ENCODE measurements around the gene CHST14.

CHST14 gene

DNA sequence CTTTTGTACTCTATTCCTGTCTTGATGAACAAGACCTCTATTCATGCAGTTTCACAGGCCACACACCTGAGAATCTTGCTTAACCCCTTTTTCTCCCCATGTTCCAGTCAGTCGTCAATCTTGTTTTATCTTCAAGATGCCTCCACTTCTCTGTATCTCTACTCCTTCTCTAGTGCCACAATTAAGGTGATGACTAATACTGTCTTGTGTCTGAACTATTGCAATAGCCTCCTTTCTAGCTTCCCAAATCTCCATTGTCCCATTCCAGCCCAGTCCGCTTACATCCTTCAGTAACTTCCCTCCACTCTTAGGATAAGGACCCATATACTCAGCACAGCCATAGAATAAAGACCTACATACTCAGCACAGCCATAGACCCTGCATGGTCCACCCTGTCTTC lies 24.7 kb downstream of the CHST14 start:
- no peak for DNase-seq

DNA sequence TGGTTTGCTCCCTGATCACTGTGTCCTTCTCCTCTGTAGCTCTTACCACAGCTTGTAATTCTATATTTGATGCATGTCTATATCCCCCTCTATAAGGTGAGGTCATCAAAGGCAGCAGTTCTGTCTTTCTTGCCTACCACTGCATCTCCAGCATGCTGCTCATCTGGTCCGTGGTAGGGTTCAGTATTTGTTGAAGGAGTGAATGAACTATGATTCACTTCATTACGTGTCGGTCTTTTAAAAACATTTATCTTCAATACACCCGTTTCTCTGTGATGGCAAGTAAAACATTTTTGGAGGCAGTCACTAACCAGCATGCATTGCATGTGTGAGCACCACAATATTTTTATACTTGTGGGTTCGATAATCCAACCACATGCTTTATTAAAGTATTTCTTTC lies 27.6 kb downstream of the CHST14 start:
- DNase-seq = no peak

DNA sequence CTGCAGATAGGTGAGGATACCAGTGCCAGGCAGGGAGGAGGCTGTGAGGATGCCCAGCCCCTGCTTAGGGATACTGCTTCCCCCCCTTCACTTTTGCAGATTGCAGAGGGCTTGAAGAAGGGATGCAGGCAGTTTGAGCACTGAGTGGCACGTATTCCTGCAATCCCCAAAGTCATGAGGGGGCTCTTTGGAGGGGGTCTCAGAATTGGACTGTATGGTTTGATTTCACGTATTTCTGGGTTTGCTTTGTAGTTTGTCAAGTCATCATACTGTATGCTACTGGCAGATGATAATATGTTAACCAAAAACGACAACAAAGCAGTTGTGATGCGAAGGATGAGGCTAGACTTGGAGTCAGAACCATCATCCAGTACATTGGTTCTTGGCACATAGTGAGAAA lies 28.1 kb downstream of the CHST14 start:
- no peak for DNase-seq

DNA sequence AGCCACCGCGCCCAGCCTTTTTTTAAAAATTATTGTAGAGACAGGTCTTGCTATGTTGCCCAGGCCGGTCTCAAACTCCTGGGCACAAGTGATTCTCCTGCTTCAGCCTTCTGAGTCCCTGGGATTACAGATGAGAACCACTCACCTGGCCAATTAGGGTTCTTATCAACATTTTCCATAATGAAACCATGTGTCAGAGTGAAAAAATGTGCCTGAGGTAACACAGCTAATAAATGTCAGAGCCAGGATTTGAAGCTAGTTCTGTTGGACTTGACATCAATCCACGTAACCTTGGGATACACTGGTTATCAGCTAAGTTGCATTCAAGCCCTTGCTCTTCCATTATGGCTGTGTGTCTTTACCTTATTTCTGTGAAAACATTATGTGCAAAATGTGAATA lies 29.1 kb downstream of the CHST14 start:
- no peak for DNase-seq

DNA sequence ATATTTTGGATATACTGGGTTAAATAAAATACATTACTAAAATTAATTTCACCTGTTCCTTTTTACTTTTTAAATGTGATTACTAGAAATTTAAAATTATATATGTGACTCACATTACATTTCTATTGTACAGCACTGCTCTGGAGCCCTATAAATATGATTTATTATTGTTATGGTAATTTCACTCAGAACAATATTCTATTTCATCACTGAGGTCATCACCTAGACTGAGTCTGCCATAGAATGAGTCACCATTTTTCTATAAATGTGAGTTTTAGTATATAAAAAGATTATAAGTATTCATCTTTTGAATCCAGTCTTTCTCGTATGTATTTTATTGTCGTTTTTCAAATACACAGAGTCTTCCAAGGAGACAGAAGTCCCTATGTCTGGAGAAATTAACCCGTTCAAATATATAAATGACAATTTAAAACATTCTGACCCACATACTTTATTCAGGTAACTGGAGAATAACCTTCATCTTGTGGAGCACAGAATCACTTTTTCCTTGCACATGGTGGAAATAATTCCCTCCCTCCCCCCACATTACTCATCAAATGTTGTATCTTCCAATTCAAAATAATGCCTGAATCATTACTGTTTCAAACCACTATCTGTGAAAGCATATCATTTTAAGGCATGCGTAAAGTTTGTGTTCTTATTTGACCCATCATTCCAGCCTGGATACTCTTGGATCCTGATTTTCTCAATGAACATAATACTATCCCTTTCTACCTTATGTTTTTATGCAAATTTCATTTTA lies 30.0 kb downstream of the CHST14 start:
- DNase-seq = no peak

DNA sequence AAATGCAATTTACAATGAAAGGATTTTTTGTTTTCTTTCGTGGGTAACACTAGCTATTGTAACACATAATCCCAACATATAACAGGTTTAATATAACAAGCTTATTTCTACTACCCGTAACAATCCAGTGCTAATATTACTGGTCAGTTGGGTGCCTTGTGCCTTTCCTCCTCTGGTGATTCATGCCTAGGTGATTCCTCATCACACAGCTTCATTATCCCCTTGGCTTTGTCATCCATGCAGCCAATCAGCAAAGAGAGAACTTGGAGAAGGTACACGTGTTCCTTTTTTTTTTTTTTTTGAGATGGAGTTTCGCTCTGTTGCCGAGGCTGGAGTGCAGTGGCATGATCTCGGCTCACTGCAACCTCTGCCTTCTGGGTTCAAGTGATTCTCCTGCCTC lies 30.7 kb downstream of the CHST14 start:
- DNase-seq = no peak

DNA sequence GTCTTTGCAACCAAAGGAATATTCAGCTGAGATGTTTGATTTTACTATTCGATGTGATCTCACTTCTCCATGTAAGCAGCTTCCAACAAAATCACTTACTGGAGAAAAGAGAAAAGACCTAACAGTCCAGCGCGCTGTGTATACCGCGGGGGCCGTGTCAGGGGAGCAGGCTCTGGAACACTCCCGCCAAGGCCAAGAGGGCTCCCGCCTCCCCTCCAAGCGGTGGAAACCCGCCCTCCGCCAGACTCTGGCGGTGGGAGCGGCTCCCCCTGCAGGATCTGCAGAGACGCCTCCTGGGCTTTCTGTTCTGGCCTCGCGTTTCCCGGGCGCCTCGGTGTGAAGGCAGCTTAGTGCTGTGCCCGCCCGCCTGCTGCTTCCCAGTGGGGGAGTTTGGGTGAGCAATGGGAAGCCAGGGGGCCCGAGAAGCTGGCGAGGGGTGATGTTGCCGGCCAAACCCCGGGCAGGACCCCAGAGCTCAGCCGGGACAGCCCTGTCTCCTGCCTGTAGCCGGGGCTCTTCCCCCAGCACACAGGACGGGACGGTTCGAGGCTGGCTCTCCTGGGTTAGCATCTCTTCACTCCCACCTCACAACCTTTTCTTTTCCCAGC lies 36.3 kb downstream of the CHST14 start:
- DNase-seq = peak; percentile 65 to 76

DNA sequence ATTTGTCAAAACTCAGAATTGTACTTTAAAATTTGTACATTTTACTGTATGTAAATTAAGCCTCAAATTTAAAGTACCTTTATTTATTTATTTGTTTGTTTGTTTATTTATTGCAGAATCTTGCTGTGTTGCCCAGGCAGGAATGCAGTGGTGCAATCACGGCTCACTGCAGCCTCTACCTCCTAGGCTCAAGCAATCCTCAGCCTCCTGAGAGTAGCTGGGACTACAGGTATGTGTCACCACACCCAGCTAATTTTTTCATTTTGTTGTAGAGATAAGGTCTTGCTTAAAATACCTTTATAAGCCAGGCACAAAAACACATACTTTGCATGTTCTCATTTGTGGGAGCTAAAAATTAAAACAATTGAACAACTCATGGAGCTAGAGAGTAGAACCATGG lies 37.4 kb downstream of the CHST14 start:
- DNase-seq = no peak

DNA sequence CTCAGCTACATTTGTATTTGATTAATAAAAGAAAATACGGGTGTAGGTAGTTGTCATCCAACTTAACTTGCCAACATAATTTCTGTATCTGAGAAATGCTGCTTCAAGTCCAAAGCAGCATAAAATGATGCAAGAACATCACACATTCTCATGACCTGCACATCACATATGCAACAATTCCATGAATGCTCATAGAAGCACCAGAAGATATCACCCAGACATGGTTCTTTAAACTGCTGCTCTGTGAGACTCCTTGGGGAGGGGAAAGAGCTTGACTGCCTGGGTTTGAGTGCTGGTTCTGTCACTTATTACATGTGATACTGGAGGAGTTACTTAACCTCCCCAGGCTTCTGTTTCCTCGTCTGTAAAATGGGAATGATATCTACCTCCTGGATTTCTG lies 39.4 kb downstream of the CHST14 start:
- no peak for DNase-seq

DNA sequence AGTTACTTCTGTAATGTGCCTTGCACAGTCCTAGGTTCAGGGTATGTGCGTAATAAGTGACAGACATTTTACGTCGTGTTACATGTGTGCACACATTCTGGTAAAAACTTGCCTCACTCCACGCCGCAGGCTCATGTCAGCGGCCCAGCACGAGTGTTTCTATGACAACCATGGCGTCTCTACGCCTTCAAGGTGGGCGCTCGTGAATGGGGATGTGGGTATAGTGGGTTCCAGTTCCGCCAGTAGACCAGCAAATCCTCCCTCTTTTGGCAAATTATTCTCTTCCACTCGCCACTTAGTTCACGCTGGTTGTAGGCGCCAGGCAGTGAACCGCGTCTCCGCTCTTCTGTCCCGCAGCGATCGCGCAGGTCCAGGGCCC lies 40.3 kb downstream of the CHST14 start:
- no peak for DNase-seq

DNA sequence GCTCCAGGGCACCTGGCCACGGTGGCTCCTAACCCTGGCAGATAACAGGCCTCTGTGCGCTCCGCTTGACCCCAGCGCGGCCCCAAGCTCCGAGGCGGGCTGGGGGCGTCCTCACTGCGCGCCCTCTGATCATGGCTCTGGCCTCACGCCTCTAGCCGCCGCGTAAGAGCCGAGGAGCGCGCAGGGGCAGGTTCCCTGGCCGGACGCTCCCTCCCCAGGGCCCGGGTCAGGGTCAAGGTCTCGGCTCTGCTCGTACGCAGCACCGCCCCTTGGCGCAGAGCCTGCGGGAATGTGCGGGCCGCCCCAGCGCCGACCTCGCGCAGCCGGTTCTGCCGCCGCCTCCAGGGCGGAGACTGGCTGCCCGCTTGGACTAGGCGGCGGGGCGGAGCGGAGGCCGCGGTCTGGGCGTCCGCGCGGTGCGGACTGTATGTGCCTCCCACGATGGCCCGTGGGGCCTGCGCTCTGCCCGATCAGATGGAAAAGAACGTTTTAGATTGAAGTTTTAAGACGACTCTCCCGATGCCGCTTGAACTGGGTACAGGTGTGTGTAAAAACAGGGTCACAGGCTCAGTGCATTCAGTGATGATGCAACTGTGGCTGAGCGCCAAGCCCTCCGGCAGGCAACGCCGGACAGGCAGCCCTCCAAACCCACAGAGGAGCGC lies 40.8 kb downstream of the CHST14 start:
- peak; percentile 26 to 27 for DNase-seq

DNA sequence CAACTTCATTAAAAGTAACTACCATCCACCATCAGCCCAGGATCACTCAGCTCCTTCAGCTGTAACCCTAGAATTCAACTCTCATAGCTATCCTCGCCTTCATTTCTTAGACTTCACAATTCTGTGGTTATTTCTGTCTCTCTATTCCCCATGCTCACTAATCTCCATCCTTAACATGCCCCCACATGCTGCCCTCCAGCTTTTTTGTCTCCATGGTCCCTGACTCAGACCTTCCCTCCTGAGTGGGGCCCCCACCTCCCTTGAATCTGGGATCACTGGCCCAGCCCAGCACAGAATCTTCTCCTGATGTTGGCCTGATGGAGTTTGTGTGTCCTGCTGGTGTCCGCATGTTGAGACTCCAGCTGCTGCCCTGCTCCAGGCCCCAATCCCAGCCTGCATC lies 41.7 kb downstream of the CHST14 start:
- DNase-seq = no peak

DNA sequence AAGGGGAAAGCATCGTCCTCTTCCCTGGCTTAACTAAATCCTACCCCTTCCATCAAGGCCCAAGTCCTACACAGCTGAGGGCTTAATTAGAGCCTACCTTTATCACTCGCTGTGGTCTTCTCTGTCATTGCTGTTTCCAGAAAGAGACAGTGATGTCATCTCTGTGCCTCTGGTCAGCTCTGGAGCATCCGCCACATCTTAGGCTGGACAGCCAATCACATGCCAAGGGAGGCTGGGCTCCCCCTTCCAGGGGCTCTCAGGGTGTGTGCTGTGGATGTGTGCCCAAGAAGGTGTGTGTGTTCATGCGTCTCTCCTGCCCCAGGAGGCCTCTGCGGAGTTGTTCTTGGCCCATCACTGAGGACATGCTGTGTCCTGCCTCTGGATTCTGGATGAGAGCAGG lies 42.8 kb downstream of the CHST14 start:
- DNase-seq = no peak

DNA sequence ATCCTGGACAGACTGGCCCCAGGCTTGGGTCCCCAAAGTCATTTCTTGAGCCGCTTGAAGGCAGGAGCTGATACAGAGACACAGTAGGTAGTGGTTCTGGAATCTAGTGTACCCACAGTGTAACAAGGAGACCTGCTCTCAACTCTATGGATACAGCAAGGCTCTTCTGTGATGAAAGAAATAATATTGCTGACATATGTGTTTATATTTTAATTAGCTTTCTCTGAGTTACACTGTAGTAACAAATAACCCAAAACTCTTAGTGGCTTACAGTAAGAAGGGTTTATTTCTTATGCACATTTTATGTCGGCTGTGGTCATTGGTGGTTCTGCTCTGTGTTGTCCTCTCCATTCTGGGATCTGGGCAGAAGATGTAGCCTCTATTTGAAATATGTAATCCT lies 45.5 kb downstream of the CHST14 start:
- no peak for DNase-seq

Data from activated CD4-positive, alpha-beta T cell treated with anti-CD3 and anti-CD28 coated beads, Interleukin-2, amount 50 U/mL, for 48 hours (primary cell).